HepG2 (cell line): ENCODE data around the gene PTPRD.

Source experiments
- ASH2L ChIP-seq: fragments of 300-600, 200-600 bp; sonication (generic); IDR thresholded peaks from 2 replicates; pipeline ENCODE4 v1.7.0; 2017; ENCODE audit warnings: low read depth, mild to moderate bottlenecking, moderate library complexity, mixed read lengths, low read length; ENCODE audit not compliant: insufficient read length
- CTCF ChIP-seq: sonication (generic); formaldehyde crosslinking; IDR thresholded peaks from 2 replicates; pipeline ENCODE4 v1.5.0; 2020; ENCODE audit warnings: mild to moderate bottlenecking, missing genetic modification reagents, moderate library complexity
- GFI1 ChIP-seq: sonication (generic); formaldehyde crosslinking; IDR thresholded peaks from 2 replicates; pipeline ENCODE4 v1.5.0; 2020; ENCODE audit warnings: missing genetic modification reagents, mild to moderate bottlenecking, borderline replicate concordance
- SP1 ChIP-seq, 2 experiments: fragments of 450-650 bp in 1 of 2; sonication (generic) in 1 of 2; formaldehyde crosslinking in 1 of 2; IDR thresholded peaks; 2 replicates each; pipeline versions ENCODE4 v1.4.0 to v1.6.1; 2016 to 2020; ENCODE audit warnings: missing genetic modification reagents in 1 of 2
- ZBTB1 ChIP-seq: sonication (generic); formaldehyde crosslinking; IDR thresholded peaks from 2 replicates; pipeline ENCODE4 v1.4.0; 2020; ENCODE audit warnings: missing genetic modification reagents, borderline replicate concordance
- ZBTB7A ChIP-seq: sonication (generic); formaldehyde crosslinking; IDR thresholded peaks from 2 replicates; pipeline ENCODE4 v1.8.0; 2022; ENCODE audit warnings: mild to moderate bottlenecking, missing genetic modification reagents
- ZNF749 ChIP-seq: sonication (generic); formaldehyde crosslinking; IDR thresholded peaks from 2 replicates; pipeline ENCODE4 v1.8.0; 2022; ENCODE audit warnings: mild to moderate bottlenecking, missing genetic modification reagents, moderate library complexity, borderline replicate concordance
- ZNF766 ChIP-seq: sonication (generic); formaldehyde crosslinking; IDR thresholded peaks from 2 replicates; pipeline ENCODE4 v1.5.0; 2020; ENCODE audit warnings: missing genetic modification reagents, borderline replicate concordance
- TF ChIP-seq, protein P1 (sequence below): sonication (generic); formaldehyde crosslinking; IDR thresholded peaks from 2 replicates; pipeline ENCODE4 v1.8.0; 2022; ENCODE audit warnings: missing genetic modification reagents, mild to moderate bottlenecking, moderate library complexity, borderline replicate concordance
- TF ChIP-seq, protein P2 (sequence below): sonication (generic); formaldehyde crosslinking; IDR thresholded peaks from 2 replicates; pipeline ENCODE4 v1.4.0; 2020; ENCODE audit warnings: missing genetic modification reagents; ENCODE audit errors: not compliant biosample characterization
- TF ChIP-seq, protein P3 (sequence below): sonication (generic); formaldehyde crosslinking; IDR thresholded peaks from 2 replicates; pipeline ENCODE4 v1.8.0; 2022; ENCODE audit warnings: missing genetic modification reagents, mild to moderate bottlenecking, borderline replicate concordance
- TF ChIP-seq, protein P4 (sequence below): IDR thresholded peaks from 2 replicates; pipeline ENCODE4 v1.6.1; 2018; ENCODE audit warnings: missing genetic modification reagents
- TF ChIP-seq, protein P5 (sequence below): IDR thresholded peaks from 2 replicates; pipeline ENCODE4 v1.6.1; 2012; ENCODE audit warnings: inconsistent platforms

DNA sequence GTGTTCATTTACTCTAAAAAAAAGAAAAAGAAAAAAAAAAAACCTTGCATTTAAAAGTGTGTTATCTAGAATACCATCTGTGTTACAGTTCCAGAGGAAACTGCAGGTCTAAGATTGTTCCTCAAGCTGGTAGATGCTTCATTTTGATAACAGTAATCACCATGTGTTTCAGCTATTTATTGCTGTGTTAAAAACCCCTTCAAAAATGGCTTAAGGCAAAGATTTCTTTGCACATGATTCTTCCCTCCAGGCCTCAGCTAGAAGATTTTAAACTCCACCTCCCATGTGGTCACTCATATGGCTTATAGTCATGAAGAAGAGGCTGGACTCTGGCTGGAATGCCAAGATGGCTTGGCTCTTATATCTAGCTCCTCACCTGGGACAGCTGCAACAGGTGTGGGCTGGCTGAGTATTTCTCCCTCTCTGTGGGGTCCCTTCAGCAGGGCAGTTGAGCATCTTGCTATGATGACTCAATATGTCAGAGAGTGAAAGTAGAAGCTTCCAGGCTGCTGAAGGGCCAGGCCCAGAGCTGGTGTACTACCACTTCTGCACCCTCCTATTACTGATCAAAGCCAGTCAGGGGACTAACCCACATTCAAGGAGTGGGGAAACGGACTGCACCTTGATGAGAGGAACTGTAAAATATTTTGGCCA lies 1892.8 kb downstream of the PTPRD start:
- TF ChIP-seq, protein P1, sequence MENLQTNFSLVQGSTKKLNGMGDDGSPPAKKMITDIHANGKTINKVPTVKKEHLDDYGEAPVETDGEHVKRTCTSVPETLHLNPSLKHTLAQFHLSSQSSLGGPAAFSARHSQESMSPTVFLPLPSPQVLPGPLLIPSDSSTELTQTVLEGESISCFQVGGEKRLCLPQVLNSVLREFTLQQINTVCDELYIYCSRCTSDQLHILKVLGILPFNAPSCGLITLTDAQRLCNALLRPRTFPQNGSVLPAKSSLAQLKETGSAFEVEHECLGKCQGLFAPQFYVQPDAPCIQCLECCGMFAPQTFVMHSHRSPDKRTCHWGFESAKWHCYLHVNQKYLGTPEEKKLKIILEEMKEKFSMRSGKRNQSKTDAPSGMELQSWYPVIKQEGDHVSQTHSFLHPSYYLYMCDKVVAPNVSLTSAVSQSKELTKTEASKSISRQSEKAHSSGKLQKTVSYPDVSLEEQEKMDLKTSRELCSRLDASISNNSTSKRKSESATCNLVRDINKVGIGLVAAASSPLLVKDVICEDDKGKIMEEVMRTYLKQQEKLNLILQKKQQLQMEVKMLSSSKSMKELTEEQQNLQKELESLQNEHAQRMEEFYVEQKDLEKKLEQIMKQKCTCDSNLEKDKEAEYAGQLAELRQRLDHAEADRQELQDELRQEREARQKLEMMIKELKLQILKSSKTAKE (CRISPR knock-in tag): no peak
- no peak for TF ChIP-seq CTCF (CRISPR knock-in tag)
- TF ChIP-seq, protein P2, sequence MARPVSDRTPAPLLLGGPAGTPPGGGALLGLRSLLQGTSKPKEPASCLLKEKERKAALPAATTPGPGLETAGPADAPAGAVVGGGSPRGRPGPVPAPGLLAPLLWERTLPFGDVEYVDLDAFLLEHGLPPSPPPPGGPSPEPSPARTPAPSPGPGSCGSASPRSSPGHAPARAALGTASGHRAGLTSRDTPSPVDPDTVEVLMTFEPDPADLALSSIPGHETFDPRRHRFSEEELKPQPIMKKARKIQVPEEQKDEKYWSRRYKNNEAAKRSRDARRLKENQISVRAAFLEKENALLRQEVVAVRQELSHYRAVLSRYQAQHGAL (CRISPR knock-in tag): no peak
- TF ChIP-seq ZNF749 (CRISPR knock-in tag): no peak
- TF ChIP-seq SP1 (IDR thresholded peaks at IDR 0.05): no peak
- TF ChIP-seq SP1 (CRISPR knock-in tag; IDR thresholded peaks at IDR 0.05): no peak
- no peak for TF ChIP-seq ASH2L
- TF ChIP-seq, protein P3, sequence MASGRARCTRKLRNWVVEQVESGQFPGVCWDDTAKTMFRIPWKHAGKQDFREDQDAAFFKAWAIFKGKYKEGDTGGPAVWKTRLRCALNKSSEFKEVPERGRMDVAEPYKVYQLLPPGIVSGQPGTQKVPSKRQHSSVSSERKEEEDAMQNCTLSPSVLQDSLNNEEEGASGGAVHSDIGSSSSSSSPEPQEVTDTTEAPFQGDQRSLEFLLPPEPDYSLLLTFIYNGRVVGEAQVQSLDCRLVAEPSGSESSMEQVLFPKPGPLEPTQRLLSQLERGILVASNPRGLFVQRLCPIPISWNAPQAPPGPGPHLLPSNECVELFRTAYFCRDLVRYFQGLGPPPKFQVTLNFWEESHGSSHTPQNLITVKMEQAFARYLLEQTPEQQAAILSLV (CRISPR knock-in tag): no peak
- TF ChIP-seq, protein P4, sequence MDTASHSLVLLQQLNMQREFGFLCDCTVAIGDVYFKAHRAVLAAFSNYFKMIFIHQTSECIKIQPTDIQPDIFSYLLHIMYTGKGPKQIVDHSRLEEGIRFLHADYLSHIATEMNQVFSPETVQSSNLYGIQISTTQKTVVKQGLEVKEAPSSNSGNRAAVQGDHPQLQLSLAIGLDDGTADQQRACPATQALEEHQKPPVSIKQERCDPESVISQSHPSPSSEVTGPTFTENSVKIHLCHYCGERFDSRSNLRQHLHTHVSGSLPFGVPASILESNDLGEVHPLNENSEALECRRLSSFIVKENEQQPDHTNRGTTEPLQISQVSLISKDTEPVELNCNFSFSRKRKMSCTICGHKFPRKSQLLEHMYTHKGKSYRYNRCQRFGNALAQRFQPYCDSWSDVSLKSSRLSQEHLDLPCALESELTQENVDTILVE (CRISPR knock-in tag): no peak
- no peak for TF ChIP-seq ZNF766 (CRISPR knock-in tag)
- TF ChIP-seq, protein P5, sequence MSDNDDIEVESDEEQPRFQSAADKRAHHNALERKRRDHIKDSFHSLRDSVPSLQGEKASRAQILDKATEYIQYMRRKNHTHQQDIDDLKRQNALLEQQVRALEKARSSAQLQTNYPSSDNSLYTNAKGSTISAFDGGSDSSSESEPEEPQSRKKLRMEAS: no peak
- no peak for TF ChIP-seq GFI1
- TF ChIP-seq ZBTB1 (CRISPR knock-in tag): no peak
- TF ChIP-seq ZBTB7A: no peak
